Vagina (tissue), 2 donors: Measurements from ENCODE around the gene KCNQ2.

Experiments
- POLR2AphosphoS5 ChIP-seq, 2 donors: sonication (generic); formaldehyde crosslinking; IDR thresholded peaks; one replicate each; pipeline ENCODE4 v1.9.0; 2017; ENCODE audit warnings: antibody characterized with exemption in 2 of 2, mild to moderate bottlenecking in 2 of 2, low read depth in 1 of 2; ENCODE audit not compliant: insufficient read depth in 1 of 2
- TF ChIP-seq, protein P1 (sequence below), 3 experiments: fragments of 450-650 bp in 2 of 3; fragments of 200-600 bp in 1 of 3; sonication (generic) in 1 of 3; IDR thresholded peaks; one replicate each; pipeline ENCODE4 v1.5.1; 2017 to 2019; ENCODE audit warnings: antibody characterized with exemption in 3 of 3, mild to moderate bottlenecking in 2 of 3, moderate library complexity in 2 of 3

DNA sequence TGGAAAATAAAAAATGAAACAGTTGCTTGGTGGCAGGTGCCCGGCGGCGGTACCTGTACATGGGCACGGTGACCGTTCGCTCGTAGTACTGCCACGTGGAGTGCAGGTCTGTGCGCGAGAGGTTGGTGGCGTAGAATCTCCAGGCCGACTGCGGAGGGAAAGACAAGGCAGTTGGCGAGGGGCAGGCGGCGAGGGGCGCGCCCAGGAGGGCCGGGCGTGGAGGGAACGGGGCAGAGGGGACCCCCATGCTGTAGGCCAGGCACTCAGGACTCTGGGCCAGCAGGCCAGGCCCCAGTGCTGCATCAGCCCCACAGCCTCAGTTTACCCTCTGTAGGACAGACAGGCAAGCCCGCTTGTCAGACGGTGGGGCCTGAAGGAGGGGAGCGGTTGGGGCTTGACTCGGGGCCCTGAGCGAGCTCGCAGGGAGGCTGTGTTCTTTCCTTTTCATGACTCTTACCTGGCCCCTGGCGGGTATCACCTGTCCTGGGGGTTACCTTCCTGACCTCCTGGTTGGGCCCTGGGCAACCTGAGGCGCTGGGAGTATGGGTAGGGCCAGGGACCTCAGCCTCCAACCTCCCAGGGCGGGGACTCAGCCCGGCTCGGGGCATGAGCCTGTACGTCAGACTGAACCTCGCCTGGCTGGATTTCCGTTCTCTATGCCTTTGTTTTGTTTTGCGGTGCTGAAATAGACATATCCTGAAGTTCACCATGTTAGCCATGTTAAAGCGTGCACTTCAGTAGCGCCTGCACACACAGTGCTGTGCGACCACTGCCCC is 38.5 kb downstream of the KCNQ2 start:
- TF ChIP-seq, protein P1, sequence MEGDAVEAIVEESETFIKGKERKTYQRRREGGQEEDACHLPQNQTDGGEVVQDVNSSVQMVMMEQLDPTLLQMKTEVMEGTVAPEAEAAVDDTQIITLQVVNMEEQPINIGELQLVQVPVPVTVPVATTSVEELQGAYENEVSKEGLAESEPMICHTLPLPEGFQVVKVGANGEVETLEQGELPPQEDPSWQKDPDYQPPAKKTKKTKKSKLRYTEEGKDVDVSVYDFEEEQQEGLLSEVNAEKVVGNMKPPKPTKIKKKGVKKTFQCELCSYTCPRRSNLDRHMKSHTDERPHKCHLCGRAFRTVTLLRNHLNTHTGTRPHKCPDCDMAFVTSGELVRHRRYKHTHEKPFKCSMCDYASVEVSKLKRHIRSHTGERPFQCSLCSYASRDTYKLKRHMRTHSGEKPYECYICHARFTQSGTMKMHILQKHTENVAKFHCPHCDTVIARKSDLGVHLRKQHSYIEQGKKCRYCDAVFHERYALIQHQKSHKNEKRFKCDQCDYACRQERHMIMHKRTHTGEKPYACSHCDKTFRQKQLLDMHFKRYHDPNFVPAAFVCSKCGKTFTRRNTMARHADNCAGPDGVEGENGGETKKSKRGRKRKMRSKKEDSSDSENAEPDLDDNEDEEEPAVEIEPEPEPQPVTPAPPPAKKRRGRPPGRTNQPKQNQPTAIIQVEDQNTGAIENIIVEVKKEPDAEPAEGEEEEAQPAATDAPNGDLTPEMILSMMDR (IDR thresholded peaks at IDR 0.05) = no peak
- no peak for TF ChIP-seq POLR2AphosphoS5 (IDR thresholded peaks at IDR 0.05; ENCODE audit: insufficient read depth in 1 of 2, low read depth in 1 of 2)
